GM19324 (cell line): ENCODE measurements around the gene CCNI.
"Not testable (repeated sequence)": the region's sequence is repeated elsewhere in the genome, so short reads cannot be mapped to it uniquely, and the experiment has no call there.

Experiments used
- ATAC-seq: cut with Tn5 transposase; IDR thresholded peaks from one replicate; pipeline ENCODE4 v1.9.1; 2021; ENCODE audit warnings: mild to moderate bottlenecking, moderate library complexity; ENCODE audit not compliant: unreplicated experiment, low FRiP score

CCNI gene

DNA sequence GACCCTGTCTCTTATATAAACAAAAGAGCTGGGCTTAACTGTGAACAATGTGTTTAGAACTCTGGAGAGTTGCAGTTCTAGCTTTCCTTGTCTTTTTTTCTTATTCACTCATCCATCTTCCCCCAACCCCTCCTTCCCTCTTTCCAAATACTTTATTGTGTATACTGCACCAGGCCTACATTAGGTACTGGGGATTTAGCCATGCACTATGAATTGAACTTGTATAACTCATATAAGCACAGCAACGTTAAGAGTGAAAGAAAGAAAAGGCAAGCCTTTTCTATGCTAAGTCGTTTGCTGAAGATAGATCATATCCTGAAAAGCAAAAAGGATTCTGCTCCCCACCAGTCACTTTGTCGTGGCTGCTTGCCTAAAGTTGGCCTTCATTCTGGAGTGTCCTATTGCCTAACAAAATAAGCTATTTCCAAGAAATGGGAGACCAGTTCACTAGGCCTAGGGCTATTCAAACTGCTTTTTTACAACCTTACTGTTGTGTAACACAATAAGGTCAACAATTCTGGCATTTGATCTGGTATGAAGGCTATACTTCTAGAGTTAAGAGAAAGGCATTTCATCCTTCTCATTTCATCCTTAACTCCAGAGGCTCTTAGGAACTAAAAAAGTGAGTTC lies 32.2 kb downstream of the CCNI start:
- no peak for ATAC-seq

DNA sequence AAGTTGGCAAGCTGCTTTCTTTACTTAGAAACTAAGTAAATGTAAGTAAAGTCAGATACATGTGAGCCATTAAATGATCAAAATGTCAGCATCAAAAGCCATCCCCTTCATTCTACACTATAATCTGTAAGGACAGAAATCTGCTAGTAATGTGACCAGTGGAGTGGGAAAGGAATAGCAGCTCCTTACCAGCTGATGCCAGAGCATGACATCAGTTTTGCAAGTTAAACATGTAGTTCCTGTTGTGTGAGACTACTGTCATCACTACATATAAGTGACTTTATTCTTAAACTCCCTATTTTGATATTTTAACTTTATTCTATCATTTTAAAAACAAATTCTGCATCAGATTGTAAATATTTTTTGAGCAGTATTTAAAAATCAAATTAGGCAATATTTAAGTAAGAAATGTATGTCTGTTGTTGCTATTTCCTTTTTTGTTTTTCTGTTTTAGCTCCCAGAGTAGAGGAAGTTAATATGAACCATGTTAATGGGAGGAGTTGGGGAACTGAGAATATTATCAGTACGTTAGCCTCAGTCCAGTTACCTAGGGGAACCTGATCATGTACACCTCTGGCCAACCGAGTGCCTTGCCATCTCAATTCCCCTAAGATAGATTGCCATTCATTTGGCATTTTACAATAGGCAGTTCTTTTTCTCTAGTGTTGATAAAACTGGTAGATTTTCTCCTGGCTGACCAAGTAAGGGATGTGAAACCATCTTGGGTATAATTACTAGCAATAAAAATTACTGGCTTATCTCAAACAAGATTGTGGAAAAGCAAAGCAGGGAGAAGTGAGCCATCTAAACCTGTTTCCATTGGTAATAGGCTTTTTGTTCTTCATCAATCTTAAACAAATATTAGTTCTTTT lies 34.7 kb downstream of the CCNI start:
- ATAC-seq: no peak

DNA sequence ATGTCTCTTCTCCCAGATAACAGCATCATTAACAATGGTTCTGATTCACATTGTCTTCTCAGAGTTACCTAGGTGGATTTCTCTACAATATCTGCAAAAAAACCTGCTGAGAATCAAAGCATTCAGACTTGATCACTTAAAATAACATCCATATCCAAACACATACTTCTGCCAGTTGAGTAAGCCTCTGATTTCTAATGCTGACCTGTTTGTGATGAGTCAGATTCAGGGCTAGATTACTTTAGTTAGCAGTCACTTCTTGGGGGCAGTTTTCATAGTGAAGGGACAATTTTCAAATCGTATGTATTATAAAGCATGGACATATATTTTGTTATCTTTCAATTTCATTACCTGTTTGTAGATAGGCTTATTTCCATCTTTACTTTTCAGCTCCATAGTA lies 35.5 kb downstream of the CCNI start:
- ATAC-seq: no peak

- no peak for ATAC-seq
Measured at GRCh38 chr4:77039796-77040195, 36.0 kb downstream of the CCNI start.

DNA sequence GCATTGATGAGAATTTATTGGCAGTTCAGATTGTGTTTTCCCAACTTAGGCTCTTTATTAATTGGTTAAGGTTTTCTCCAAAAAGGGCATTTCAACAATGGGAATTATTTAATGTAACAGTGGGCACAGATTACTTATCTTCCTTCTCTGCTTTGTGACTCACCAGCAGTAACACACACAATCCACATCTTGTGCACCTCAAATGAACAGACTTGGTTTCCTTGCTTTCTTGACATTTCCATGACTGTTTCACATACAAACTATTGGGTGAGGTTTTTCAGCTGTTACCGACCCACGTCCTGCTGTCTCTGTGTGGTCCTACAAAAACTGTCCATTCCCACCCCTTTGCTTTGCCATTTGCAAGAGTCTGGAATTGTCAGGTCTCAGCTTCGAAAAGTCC lies 38.1 kb downstream of the CCNI start:
- no peak for ATAC-seq

DNA sequence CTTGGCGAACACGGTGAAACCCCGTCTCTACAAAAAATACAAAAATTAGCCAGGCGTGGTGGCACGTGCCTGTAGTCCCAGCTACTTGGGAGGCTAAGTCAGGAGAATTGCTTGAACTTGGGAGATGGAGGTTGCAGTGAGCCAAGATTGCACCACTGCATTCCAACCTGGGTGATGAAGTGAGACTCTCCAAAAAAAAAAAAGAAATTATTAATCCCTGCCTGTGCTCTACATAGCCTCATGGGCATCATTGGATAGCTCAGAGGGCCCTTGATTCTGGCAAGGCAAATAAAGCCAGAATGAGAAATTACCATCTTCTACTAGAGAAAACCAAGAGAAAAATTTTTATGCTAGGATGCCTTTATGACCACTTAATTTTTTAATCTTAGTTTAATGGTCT lies 38.6 kb downstream of the CCNI start:
- ATAC-seq: not testable (repeated sequence)

DNA sequence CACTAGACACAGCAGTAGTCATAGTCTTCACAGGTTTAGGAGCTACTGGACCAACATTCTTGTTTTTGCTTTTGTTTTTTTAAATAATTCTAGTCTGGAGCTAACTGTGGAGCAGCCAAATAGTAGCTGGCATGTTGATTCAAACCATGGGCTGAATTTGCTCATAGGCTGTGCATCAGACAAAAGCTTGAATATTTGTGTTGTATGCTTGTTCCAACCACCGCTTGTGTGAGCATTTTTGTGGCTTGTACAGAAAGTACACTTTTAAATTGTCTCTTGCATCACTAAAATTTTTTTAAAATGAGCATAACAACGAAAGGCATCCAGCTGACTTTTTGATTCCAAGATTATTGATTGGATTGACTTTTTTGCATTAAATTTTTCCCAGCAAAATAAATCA lies 39.6 kb downstream of the CCNI start:
- ATAC-seq: no peak

DNA sequence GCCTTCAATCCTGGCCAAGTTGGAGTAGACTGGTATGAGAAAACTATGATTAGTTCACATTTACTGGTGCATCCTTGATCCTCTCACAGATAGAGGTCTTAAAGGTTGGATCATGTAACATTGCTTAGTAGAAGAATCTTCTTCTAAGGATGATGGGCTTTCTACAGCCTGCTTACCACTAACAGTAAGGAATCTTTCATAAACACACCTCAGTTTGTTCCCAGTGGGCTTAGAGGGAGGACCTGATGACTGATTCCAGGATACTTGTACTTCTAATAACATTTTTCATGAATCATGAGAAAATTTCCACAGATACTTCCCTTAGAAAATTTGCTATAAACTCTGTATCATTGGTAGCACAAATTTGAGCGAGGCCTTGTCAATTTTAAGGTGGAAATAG lies 40.6 kb downstream of the CCNI start:
- ATAC-seq: no peak

DNA sequence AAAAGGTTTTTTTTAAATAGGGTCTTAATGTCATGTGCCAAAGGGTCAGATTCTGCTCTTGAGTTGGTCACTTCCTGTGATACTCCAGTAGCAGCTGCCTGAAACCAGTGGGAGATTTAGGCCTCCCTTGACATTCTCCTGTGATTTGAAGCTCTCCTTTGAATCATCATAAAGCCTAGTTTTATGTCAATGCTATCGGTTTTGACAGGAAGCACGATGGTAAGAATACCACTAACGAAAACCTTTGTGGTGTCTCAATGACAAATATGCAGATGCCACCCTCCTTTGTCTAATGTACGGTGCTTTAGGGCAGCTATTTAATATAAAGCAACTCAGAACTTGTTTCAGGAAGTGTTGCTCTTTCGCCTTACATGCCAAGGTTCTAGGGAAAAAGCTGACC lies 44.2 kb downstream of the CCNI start:
- ATAC-seq: no peak

- not testable (repeated sequence) for ATAC-seq
Measured at GRCh38 chr4:77029757-77030156, 46.0 kb downstream of the CCNI start.

GRCh38 chr4:77028246-77028645 lies 47.5 kb downstream of the CCNI start:
- no peak for ATAC-seq

DNA sequence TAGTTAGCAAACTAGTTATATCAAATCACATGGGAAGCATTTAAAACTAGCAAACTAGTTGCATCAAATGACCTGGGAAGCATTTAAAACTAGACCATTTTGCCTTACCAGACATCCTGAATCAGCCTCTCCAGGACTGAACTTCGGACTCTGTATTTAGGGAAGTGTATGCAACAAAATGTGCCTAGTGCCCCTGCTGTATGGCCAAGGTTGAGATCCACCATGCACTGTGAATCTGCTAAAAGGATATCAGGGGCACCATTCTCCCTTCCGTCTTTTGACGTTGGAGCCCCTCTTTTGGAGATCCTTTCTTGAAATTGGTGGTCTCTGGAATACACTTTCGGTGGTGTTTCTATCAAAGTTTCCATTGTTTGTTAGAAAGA lies 49.5 kb downstream of the CCNI start:
- no peak for ATAC-seq

DNA sequence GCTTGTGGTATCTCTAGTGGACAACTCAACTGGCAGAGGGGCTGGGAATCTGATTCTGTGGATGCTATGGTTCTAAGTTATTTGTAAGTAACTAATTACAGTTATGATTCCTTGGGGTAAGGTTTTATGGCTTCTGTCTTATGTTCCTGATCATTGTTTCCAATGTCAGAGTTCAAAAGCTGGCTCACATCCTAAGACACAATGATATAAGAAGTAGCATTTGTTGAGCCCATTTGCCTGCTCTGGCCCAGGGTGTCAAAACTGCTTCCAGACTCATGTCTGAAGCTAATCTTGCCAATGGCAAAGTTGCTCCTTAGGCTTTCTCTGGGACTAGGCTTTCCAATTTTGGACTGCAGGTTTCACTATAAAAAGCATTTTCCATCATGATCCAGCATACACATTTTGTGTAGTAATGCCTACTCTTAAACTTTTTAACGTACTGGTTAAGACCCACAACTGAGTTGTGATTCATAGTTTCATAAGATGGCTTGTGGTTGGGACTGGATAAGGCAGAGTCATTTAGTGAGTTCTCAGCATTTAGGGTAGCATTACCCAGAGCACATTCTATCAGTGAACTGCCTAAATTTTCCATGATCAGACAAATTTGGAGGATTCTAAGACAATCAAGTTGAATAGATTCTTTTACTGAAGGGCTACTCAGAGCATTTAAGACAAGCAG lies 50.0 kb downstream of the CCNI start:
- ATAC-seq: no peak

DNA sequence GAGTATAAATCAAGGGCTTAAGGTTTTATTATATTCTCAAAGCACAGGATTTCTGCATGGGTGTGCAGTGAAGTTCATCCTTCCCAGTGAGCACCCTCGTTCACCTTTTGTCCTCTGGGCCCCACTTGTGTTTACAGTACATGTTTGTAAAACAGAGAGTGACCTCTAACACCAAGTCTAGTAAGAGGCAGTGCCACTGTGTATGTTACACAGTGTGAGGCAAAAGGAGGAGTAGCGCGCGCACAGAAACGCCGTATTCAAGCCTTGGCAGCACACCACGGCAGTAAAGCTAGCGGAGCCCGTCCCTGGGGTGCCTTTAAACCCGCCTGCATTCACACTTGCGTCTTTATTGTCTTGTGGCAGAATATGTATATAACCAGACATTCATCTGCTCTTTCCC lies 51.9 kb downstream of the CCNI start:
- no peak for ATAC-seq

- no peak for ATAC-seq
Measured at GRCh38 chr4:77022560-77023179, 53.1 kb downstream of the CCNI start.

- ATAC-seq: no peak
Measured at GRCh38 chr4:77021614-77022089, 54.1 kb downstream of the CCNI start.

DNA sequence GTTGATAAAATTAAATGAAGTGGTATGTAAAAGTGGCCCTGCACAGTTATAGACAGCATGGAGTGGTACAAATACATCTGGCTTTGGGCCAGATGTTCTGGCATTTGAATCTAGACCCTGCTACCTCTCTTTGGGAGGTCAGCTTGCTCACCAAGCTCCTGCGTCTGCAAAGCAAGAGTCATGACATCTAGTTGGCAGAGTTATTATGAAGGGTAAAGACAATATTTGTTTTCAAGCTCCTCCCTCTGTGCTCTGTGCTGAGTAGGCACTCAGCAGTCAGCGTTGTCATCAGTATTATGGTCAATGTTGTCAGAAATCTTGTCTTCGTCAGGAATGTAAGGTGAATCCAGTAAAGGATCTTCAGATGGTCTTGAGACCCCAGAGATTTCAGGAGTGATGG lies 55.8 kb downstream of the CCNI start:
- no peak for ATAC-seq

- no peak for ATAC-seq
Measured at GRCh38 chr4:77015390-77015789, 60.4 kb downstream of the CCNI start.

DNA sequence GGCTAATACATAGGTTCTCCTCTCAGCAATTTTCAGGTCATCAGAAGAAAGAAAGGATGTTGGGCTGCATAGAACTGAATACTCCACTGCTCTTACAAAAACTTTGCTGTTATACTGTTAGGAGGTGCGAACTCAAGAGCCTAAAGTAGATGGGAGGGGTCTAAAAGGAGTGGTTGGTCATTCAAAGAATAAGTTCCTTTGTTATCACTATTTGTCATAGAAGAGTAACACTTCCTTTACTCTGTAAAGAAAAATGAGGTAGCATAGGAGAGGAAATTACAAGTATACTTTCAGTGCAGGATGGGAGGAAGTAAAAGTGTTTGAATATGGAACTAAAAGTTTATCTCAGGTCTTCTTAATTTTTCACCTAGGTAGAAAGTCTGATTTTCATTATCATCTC lies 61.5 kb downstream of the CCNI start:
- ATAC-seq: no peak

GRCh38 chr4:77012726-77013125 lies 63.1 kb downstream of the CCNI start:
- no peak for ATAC-seq

DNA sequence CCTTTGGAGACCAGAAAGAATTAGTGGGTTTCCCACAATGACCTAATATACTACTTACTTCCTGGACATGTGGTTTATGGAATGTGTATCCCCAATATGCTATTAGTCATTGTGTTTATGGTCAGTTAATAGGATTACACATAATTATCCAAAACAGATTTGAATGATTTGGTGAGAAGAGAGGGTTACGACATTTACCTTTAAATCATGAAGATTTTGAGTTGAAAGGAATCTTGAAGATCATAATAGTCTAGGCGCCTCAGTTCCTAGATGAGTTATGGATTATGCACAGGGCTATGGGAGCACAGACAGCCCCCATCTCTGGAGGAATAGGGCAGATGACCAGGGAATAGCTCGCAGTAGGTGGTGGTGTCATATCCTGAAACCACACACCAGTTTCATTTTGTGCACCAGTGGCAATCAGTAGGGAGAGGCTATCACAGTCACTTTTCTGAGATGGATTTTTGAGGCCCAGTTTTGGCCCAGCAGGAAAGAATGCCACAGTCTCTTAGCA lies 64.9 kb downstream of the CCNI start:
- no peak for ATAC-seq
